ENCODE results near the gene SPACA6.

The SPACA6 gene

GRCh38 chr19:51739466-51740213 lies 46.5 kb downstream of the SPACA6 start:
- no peak for DNase-seq

- peak; percentile 4 to 14 for DNase-seq
Measured at GRCh38 chr19:51740356-51740755, 47.2 kb downstream of the SPACA6 start.

GRCh38 chr19:51742789-51743188 lies 49.7 kb downstream of the SPACA6 start:
- no peak for DNase-seq

GRCh38 chr19:51743405-51743804 lies 50.3 kb downstream of the SPACA6 start:
- no peak for DNase-seq

- no peak for DNase-seq
Measured at GRCh38 chr19:51746731-51747130, 53.6 kb downstream of the SPACA6 start.

- no peak for DNase-seq
Measured at GRCh38 chr19:51749979-51750378, 56.8 kb downstream of the SPACA6 start.

- DNase-seq, result no peak
Measured at GRCh38 chr19:51750400-51751094, 57.4 kb downstream of the SPACA6 start.

GRCh38 chr19:51751655-51752054 lies 58.5 kb downstream of the SPACA6 start, which contains the start of gene FPR1:
Gene FPR1, minus strand, starts transcription at chr19:51751878. Its CDS starts 4,884 bp downstream, at chr19:51746994.
- DNase-seq, result peak; percentile 33 to 50

GRCh38 chr19:51754109-51754508 lies 61.0 kb downstream of the SPACA6 start:
- no peak for DNase-seq

- DNase-seq, result no peak
Measured at GRCh38 chr19:51754770-51755169, 61.6 kb downstream of the SPACA6 start.

Measured in Kasumi-1 (cell line).